Activated naive CD8-positive, alpha-beta T cell (primary cell): ENCODE results near the gene HLA-A.
"Not testable (repeated sequence)": the region's sequence is repeated elsewhere in the genome, so short reads cannot be mapped to it uniquely, and the experiment has no call there.

ENCODE experiments used
- H3K27ac Mint-ChIP-seq: one replicate; pipeline ENCODE4 v1.8.0; 2021; ENCODE audit warnings: mixed read lengths
- H3K27me3 Mint-ChIP-seq: one replicate; pipeline ENCODE4 v1.8.0; 2021; ENCODE audit warnings: mixed read lengths
- H3K36me3 Mint-ChIP-seq: one replicate; pipeline ENCODE4 v1.8.0; 2021; ENCODE audit warnings: mixed read lengths
- H3K4me1 Mint-ChIP-seq: one replicate; pipeline ENCODE4 v1.8.0; 2021; ENCODE audit warnings: low read depth, mixed read lengths
- H3K4me3 Mint-ChIP-seq: one replicate; pipeline ENCODE4 v1.8.0; 2021; ENCODE audit warnings: mild to moderate bottlenecking, mixed read lengths
- H3K9me3 Mint-ChIP-seq: one replicate; pipeline ENCODE4 v1.8.0; 2021; ENCODE audit warnings: low read depth, mixed read lengths

HLA-A gene

DNA sequence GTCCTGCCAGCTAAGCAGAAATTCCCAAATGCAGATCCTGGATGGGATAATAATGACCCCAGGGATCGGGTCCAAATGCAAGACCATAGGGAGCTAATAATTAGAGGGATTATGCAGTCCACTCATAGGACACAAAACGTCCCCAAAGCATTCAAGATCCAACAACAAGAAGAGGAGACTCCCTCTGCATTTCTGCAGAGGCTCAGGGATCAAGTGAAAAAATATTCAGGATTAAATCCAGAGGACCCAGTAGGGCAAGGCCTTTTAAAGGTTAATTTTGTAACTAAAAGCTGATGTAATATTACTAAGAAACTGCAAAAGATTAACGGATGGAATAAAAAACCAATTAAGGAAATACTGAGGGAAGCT is 22.2 kb downstream of the HLA-A start:
- peak overlapping the region; percentile 93 for H3K27ac Mint-ChIP-seq
- H3K9me3 Mint-ChIP-seq: no peaks in the 10 kb centered on the region
- H3K4me1 Mint-ChIP-seq: peaks cover 45% of the 10 kb centered on the region
- H3K36me3 Mint-ChIP-seq: no peaks in the 10 kb centered on the region
- H3K27me3 Mint-ChIP-seq: no peaks in the 10 kb centered on the region
- peak overlapping the region; percentile 91 for H3K4me3 Mint-ChIP-seq

DNA sequence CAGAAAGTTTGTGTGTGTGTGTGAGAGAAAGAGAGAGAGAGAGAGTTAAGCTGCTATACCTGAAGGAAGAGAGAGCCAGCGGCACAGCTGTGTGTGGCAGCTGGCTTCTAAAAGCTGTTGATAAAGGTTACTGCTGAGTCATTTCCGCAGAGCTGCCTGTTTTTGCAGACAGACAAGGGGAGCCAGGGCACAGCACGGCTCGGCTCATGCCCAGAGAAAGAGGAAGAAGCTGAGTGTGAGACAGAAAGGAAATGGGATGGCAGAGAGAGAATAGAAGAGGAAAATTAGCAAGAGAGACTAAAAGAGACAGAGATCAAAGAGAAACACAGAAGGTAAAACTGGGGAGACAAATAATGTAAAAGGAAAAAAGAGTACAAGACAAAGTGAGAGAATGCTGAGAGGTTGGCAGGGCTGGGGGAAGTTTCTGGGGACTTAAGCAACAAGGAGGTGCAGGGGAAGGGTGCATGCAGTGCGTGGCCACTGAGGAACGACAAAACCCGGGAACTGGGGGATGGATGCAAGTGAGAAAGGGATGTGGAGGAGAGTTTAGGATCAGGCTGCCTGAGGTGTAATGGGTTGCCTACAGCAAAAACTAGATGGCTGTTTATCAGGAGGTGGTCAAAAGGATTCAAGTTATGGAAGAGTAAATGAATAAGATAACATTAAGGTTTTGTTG is 22.7 kb downstream of the HLA-A start:
- Mint-ChIP-seq H3K27me3 (no peaks in the 10 kb centered on the region), H3K4me3 (peak overlapping the region; percentile 91), H3K4me1 (peaks cover 45% of the 10 kb centered on the region), H3K36me3 (no peaks in the 10 kb centered on the region), H3K9me3 (no peaks in the 10 kb centered on the region), H3K27ac (peak overlapping the region; percentile 93)

DNA sequence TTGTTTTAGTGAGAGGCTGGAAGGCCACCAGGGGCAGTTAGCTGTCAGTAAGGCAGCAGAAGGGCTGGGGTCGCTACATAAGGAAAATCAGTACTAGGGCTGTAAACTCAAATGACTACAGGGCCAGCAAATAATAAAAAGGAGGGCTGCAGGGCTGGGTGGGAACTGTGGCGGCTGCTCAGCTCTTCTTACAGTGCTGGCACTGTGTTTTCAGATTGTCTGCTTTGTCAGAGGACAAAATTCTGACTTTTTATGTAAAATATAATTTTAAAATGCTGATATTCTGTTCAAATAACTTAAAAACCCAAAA is 23.2 kb downstream of the HLA-A start:
- Mint-ChIP-seq H3K4me1 (peaks cover 45% of the 10 kb centered on the region), H3K36me3 (no peaks in the 10 kb centered on the region), H3K27me3 (no peaks in the 10 kb centered on the region)

DNA sequence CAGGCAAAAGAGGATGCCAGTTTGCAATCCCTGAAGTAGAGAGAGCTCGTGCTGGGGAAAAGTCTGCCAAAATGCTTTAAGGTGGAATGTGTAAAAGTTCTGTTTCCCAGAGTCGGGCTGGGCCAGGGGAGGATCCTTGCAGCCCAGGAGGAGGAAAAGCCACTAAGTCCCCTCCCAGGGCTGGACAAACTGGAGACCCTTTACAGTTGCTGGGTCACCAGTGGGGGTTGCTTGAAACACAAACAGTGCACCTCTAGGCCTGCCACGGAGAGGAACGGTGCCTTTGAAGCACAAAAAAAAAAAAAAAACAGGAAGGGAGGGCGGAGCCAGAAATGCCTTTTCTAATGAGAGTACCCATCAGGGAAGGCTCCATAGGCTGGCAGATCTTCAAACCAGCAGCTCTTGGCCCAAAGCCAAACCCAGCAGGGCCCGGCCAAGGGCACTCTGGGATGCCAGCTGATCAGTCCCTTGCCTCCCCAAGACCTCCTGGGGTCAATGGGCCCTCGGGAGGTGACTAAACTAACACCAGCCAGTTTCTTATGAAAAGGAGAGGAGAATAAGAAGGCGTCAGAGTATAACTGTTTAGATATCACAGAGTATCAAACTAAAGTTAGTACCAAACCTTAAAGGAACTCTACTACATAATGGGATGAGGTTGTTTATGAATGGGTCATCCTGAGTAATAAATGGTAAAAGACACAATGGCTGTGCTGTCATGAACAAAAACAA is 23.7 kb downstream of the HLA-A start:
- no peaks in the 10 kb centered on the region for H3K36me3 Mint-ChIP-seq
- H3K27me3 Mint-ChIP-seq: no peaks in the 10 kb centered on the region
- peaks cover 45% of the 10 kb centered on the region for H3K4me1 Mint-ChIP-seq
- no peaks in the 10 kb centered on the region for H3K9me3 Mint-ChIP-seq
- peak overlapping the region; percentile 91 for H3K4me3 Mint-ChIP-seq
- H3K27ac Mint-ChIP-seq: peak overlapping the region; percentile 93

More for the DNA sequence above, 23.2 kb downstream of the HLA-A start:
- Mint-ChIP-seq H3K4me3 (peak overlapping the region; percentile 91), H3K9me3 (no peaks in the 10 kb centered on the region), H3K27ac (peak overlapping the region; percentile 93)

DNA sequence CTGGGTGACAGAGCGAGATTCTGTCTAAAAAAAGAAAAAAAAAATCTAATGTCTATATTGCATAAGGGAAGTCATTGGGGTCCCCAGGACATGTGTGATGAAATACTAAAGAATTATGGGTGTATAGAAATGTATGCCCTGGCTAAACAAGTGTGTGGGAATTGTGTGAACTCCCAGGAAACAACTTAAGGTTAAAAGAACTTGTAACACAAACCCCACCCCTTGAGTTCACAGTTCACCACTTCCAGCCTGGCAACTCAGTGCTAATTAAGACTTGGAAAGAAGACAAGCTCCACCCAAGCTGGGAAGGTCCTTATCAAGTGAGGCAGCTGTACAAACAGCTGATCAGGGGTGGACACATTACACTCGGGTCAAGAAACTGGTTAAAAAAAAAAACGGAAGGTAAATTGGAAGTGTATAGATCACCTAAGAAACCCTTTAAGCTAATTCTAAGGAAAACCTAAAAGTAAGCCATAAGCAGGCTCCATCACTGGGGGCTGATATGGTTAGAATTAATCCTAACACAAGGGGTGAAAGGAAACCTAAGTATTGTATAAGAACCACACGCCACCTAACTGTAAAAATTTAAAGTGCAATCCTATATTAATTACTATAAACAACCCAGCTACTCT is 25.2 kb downstream of the HLA-A start:
- peaks cover 44% of the 10 kb centered on the region for H3K4me1 Mint-ChIP-seq
- no peaks in the 10 kb centered on the region for H3K9me3 Mint-ChIP-seq
- H3K36me3 Mint-ChIP-seq: no peaks in the 10 kb centered on the region
- H3K27me3 Mint-ChIP-seq: no peaks in the 10 kb centered on the region
- peak overlapping the region; percentile 6 for H3K4me3 Mint-ChIP-seq
- H3K27ac Mint-ChIP-seq: peak overlapping the region; percentile 28

DNA sequence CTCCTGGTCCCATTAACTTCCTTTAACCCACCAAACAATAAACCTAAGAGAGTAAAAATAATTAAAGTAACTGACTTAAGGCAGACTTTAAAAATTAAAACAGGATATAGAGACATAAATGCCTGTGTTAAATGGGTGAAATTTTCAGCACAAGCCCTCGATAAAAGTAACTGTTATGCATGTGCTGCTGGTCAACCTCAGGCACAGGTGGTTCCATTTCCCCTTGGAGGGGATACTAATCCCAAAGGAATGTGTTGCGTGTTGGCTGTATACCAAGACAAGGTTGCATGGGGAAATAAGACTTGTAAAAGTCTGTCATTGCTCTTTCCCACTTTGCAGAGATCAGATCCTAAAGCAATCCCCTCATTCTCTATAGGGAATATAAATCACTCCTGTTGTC is 25.8 kb downstream of the HLA-A start:
- Mint-ChIP-seq H3K4me1 (peaks cover 40% of the 10 kb centered on the region), H3K27me3 (no peaks in the 10 kb centered on the region), H3K9me3 (no peaks in the 10 kb centered on the region), H3K4me3 (no peak overlapping the region), H3K36me3 (no peaks in the 10 kb centered on the region), H3K27ac (no peak overlapping the region)

DNA sequence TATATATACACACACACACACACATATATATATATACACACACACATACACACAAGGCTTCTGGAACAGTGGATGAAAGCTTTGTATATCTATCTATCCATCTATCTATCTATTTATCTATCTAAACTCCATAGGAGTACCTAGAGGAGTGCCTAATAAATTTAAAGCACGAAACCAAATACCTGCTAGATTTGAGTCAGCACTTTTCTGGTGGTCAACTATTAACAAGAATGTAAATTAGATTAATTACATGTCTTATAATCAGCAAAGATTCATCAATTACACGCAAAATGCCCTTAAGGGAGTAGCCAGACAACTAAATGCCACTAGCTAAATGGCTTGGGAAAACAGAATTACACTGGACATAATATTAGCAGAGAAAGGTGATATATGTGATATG is 26.6 kb downstream of the HLA-A start:
- H3K4me3 Mint-ChIP-seq: no peak overlapping the region
- no peaks in the 10 kb centered on the region for H3K27me3 Mint-ChIP-seq
- H3K36me3 Mint-ChIP-seq: no peaks in the 10 kb centered on the region
- peaks cover 34% of the 10 kb centered on the region for H3K4me1 Mint-ChIP-seq
- no peak overlapping the region for H3K27ac Mint-ChIP-seq
- no peaks in the 10 kb centered on the region for H3K9me3 Mint-ChIP-seq

DNA sequence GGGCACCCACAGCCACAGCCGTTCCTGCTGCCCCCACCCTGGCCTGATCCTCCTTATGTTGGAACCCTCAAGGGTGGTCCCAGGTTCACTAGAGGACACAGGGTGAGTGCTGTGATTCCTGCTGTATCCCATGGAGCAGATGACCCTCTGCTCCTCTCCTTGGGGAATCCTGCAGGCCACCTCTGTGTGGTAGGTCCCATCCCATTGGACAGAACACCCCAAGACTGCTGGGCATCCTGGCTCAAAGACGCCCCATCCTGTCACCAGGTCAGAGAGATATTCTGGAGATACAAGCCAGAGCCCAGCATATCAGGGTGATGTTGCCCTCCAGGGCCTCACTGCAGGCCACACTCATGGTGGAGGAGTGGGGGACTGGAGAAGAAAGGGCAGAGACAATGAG is 28.4 kb downstream of the HLA-A start:
- H3K9me3 Mint-ChIP-seq: no peaks in the 10 kb centered on the region
- H3K4me3 Mint-ChIP-seq: no peak overlapping the region
- no peaks in the 10 kb centered on the region for H3K36me3 Mint-ChIP-seq
- no peak overlapping the region for H3K27ac Mint-ChIP-seq
- H3K4me1 Mint-ChIP-seq: peaks cover 34% of the 10 kb centered on the region
- peaks cover 7% of the 10 kb centered on the region for H3K27me3 Mint-ChIP-seq

DNA sequence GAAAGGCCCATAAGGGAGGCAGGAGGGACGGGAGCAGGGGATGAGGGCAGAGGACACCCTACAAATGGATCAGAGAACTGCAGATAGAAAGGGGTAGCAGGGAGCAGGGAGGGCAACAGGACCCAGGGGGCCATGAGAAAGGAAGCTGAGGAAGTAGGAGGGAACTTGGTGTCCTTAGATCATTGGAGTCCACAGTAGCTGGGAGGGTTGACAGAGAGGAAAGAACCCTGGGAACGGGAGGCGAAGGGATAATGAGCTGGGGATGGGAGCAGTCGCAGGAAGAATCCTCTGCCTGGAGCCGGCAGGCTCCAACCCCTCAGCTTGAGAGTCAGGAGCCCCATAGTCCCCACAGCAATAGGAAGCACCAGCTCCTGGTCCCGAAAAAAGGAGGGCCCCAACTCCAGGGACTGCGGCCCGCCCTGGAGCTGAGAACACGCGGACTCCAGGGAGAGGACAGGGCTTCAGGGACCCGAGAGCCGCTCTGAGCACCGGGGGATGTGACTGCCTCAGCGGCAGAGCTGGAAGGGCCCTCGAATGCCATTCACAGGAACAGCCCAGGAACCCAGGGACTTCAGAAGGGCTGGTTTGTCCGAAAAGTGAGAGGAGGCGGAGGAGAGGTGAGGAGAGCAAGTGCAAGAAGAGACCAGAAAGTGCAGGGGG is 32.7 kb downstream of the HLA-A start:
- H3K27ac Mint-ChIP-seq: no peak overlapping the region
- peak overlapping the region; percentile 93 for H3K4me3 Mint-ChIP-seq
- peaks cover 32% of the 10 kb centered on the region for H3K4me1 Mint-ChIP-seq
- H3K36me3 Mint-ChIP-seq: no peaks in the 10 kb centered on the region
- H3K9me3 Mint-ChIP-seq: no peaks in the 10 kb centered on the region
- peaks cover 21% of the 10 kb centered on the region for H3K27me3 Mint-ChIP-seq

DNA sequence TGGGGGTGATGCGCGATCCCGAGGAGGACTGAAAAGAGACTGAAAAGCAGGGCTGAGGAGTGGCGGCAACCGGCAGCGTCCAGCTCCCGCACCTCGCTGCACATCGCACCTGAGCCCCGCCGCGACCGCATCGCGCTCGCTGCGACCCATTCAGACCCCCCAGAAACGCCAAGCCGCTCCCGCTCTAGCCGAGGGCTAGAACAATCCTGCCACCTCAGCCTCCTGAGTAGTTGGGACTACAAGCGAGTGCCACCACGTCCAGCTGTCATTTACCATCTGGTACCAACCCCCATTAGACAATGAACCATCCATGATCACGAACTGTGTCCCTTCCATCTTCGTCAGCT is 33.2 kb downstream of the HLA-A start:
- H3K27ac Mint-ChIP-seq: no peak overlapping the region

DNA sequence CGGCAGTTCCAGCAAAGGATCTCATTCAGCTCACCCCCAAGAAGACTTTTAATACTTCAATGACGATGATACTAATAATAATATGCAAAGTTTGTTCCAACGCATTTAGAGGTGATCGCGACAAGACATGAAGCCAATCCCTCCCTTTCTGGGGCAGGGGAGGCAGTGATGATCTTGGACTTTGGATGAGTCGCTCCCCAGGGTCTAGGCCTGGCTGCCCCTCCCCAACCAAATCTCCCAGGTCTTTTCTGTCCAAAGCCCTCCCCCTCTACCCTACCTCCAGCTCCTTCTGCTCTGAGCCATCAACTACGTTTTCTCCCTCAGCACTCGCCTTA is 33.9 kb downstream of the HLA-A start:
- peak overlapping the region; percentile 93 for H3K4me3 Mint-ChIP-seq
- H3K27ac Mint-ChIP-seq: no peak overlapping the region
- H3K27me3 Mint-ChIP-seq: peaks cover 21% of the 10 kb centered on the region
- no peaks in the 10 kb centered on the region for H3K36me3 Mint-ChIP-seq
- no peaks in the 10 kb centered on the region for H3K9me3 Mint-ChIP-seq
- peaks cover 32% of the 10 kb centered on the region for H3K4me1 Mint-ChIP-seq

More for the DNA sequence above, 33.2 kb downstream of the HLA-A start:
- peak overlapping the region; percentile 93 for H3K4me3 Mint-ChIP-seq
- H3K4me1 Mint-ChIP-seq: peaks cover 32% of the 10 kb centered on the region
- no peaks in the 10 kb centered on the region for H3K36me3 Mint-ChIP-seq
- peaks cover 21% of the 10 kb centered on the region for H3K27me3 Mint-ChIP-seq
- H3K9me3 Mint-ChIP-seq: no peaks in the 10 kb centered on the region

DNA sequence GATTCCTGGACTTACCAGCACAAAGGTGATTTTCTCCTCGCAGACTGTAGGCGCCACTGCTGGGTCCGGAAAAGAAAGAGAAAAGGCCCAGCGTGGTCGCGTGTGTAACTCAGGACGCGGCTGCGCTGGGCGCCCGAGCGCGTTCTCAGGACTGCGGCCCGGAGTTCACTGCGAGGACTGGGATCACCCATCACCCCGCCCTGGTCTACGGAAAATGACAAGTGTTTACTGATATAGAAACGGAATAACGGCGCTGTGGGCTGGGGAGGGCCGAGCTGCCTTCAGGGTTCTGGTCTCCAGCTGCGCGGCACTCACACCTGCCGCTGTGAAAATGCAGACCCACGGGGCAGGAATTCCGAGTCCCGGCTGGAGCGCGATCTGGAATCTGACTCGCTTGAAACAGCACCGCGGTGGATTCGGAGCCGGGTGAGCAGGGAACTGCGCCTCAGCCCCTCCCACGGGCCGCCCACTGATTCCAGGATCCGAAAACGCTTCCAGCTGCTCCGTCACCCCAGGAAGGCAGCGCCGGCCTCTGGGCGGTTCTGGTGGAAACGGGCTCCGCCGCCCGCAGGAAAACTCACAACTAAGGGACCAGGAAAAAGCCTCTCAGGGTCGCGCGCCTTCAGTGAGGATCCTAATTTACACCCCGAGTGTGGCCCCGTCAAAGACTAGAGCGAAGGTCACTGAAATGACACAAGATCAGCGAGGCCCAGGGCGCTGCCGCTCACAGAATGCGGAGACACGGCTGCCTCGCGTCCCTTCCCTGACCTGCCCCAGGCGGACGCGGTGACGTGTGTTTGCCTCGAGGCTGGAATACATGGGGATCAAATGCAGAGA is 34.5 kb downstream of the HLA-A start:
- Mint-ChIP-seq H3K36me3 (no peaks in the 10 kb centered on the region), H3K27me3 (peaks cover 21% of the 10 kb centered on the region), H3K9me3 (no peaks in the 10 kb centered on the region), H3K4me3 (peak overlapping the region; percentile 93), H3K4me1 (peaks cover 32% of the 10 kb centered on the region), H3K27ac (no peak overlapping the region)

DNA sequence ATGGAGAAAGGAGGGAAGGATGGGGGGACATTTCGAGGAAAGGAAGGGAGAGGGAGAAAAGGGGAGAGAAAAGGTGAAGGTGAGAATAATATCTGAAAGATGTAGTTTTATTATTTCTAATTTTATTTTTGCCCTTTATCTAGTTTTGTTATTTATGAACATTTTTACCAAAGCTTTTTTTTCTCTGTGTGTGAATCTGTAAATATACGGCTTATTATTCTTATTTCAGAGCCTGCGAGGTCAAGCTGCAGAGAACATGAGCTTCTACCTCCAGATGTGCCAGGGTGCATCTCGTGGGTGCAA is 35.0 kb downstream of the HLA-A start:
- Mint-ChIP-seq H3K27ac (no peak overlapping the region), H3K27me3 (peaks cover 21% of the 10 kb centered on the region), H3K36me3 (no peaks in the 10 kb centered on the region), H3K4me1 (peaks cover 32% of the 10 kb centered on the region), H3K9me3 (no peaks in the 10 kb centered on the region), H3K4me3 (peak overlapping the region; percentile 93)

DNA sequence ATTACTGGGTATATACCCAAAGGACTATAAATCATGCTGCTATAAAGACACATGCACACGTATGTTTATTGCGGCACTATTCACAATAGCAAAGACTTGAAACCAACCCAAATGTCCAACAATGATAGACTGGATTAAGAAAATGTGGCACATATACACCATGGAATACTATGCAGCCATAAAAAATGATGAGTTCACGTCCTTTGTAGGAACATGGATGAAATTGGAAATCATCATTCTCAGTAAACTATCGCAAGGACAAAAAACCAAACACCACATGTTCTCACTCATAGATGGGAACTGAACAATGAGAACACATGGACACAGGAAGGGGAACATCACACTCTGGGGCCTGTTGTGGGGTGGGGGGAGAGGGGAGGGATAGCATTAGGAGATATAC is 37.7 kb downstream of the HLA-A start:
- H3K27ac Mint-ChIP-seq, H3K4me3 Mint-ChIP-seq, H3K9me3 Mint-ChIP-seq, H3K36me3 Mint-ChIP-seq: not testable (repeated sequence)
- Mint-ChIP-seq H3K27me3 (peaks cover 18% of the 10 kb centered on the region), H3K4me1 (peaks cover 21% of the 10 kb centered on the region)

DNA sequence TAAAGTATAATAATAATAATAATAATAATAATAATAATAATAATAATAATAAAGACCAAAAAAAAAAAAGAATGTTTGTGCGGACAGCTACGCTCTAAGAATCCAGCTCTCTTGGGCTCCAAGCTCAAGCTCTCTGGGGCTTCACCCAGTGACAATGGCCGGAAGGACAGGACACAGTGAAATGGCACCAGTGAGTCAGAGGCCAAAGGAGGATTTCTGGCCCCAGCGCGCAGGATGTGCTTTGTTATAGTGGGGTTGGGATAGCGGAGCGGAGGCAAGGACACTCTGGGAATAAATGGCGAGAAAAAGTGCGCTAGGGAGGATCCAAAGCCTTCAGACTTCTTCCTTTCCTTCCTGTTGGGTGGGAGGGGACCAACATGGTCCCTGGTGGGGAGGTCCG is 38.2 kb downstream of the HLA-A start:
- Mint-ChIP-seq H3K27ac (no peak overlapping the region), H3K9me3 (no peaks in the 10 kb centered on the region), H3K4me1 (peaks cover 17% of the 10 kb centered on the region), H3K4me3 (no peak overlapping the region), H3K36me3 (no peaks in the 10 kb centered on the region), H3K27me3 (peaks cover 16% of the 10 kb centered on the region)
